Mucosa of descending colon (tissue), 3 donors: ENCODE data around the gene CARD6. TPM values are rescaled to one million over a fixed set of nuclear protein-coding genes. Genes with fewer than 3 reads are reported as not detected.
A peak's percentile ranks its signal among the peaks of the same experiment; 100 is the strongest.
"Not testable (repeated sequence)": the region's sequence is repeated elsewhere in the genome, so short reads cannot be mapped to it uniquely, and the experiment has no call there.

ENCODE experiments used
- ATAC-seq: fragments of 200-7000 bp; cut with Tn5 transposase; one replicate; pipeline ENCODE4 v1.9.1; 2020; ENCODE audit warnings: mild to moderate bottlenecking, moderate library complexity
- DNase-seq, 3 donors: peaks; one replicate each; pipeline ENCODE4 v3.0.0-alpha.2; 2020
- H3K36me3 ChIP-seq: fragments of 200-600 bp; one replicate; pipeline ENCODE4 v1.8.0; 2021; ENCODE audit warnings: low read depth, mild to moderate bottlenecking
- H3K4me1 ChIP-seq: fragments of 200-600 bp; one replicate; pipeline ENCODE4 v1.8.0; 2021; ENCODE audit warnings: low read depth, mild to moderate bottlenecking
- H3K4me3 ChIP-seq: fragments of 200-600 bp; one replicate; pipeline ENCODE4 v1.8.0; 2021; ENCODE audit warnings: mild to moderate bottlenecking
- H3K9me3 ChIP-seq: fragments of 200-600 bp; one replicate; pipeline ENCODE4 v1.8.0; 2021; ENCODE audit warnings: mild to moderate bottlenecking
- CTCF ChIP-seq: fragments of 200-600 bp; IDR thresholded peaks from one replicate; pipeline ENCODE4 v1.8.0; 2022; ENCODE audit warnings: antibody characterized with exemption, mild to moderate bottlenecking
- intact Hi-C, 2 donors: fragments of 100-400 bp; cut with DNase I in 1 of 2; cut with micrococcal nuclease in 1 of 2; formaldehyde crosslinking; loops; one replicate each; pipeline versions ENCODE4 v1.11.0 to v1.11.1; 2022; cut with DNase I, micrococcal nuclease
- total RNA-seq, 3 donors: library from RNA; stranded (reverse); fragmentation: NEBNext Ultra II Directional in 2 of 3; extraction: Animal tissue kit (Norgen Biotek cat#: 25700) in 2 of 3; gene quantifications; one replicate each; pipeline versions ENCODE4 v1.2.1 to v1.2.4, GENCODE V29; 2021 to 2023
- donor health status: DM: no; HTN: no; CAD: no; lungs with moderate emphysema.
- donor health status: DM: no; HTN: no; CAD: no.
- donor health status: DM: no; HTN: yes; CAD: no.

CARD6 gene
- total RNA-seq, 3 donors from 2014 or later: 1.7 to 6.3 (median 3.5) TPM

DNA sequence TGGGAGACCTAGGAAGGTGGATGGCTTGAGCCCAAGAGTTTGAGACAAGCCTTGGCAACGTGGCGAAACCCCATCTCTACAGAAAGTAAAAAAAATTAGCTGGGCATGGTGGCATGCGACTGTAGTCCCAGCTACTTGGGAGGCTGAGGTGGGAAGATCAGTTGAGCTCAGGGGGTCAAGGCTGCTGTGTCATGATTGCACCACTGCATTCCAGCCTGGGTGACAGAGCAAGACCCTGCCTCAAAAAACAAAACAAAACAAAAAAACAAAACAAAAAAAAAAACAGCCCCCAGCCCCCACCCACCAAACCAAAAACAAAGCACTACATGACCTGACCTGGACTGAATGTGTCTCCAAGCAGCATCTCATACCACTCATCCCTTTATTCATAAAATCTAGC, 34.8 kb downstream of the CARD6 start:
- Histone ChIP-seq H3K36me3 (no peaks in the 10 kb centered on the region), H3K4me3 (no peak overlapping the region), H3K4me1 (no peaks in the 10 kb centered on the region), H3K9me3 (peaks cover 4% of the 10 kb centered on the region)
- DNase-seq (no peak), ATAC-seq (no peak)
- intact Hi-C loops: no loop called here
- no peak for TF ChIP-seq CTCF

- intact Hi-C loops: no loop called here
- Histone ChIP-seq H3K36me3 (no peaks in the 10 kb centered on the region), H3K9me3 (peaks cover 10% of the 10 kb centered on the region), H3K4me3 (no peak overlapping the region), H3K4me1 (no peaks in the 10 kb centered on the region)
- no peak for TF ChIP-seq CTCF
- ATAC-seq (no peak), DNase-seq (no peak)
Measured at GRCh38 chr5:40877371-40877988, 36.3 kb downstream of the CARD6 start.

DNA sequence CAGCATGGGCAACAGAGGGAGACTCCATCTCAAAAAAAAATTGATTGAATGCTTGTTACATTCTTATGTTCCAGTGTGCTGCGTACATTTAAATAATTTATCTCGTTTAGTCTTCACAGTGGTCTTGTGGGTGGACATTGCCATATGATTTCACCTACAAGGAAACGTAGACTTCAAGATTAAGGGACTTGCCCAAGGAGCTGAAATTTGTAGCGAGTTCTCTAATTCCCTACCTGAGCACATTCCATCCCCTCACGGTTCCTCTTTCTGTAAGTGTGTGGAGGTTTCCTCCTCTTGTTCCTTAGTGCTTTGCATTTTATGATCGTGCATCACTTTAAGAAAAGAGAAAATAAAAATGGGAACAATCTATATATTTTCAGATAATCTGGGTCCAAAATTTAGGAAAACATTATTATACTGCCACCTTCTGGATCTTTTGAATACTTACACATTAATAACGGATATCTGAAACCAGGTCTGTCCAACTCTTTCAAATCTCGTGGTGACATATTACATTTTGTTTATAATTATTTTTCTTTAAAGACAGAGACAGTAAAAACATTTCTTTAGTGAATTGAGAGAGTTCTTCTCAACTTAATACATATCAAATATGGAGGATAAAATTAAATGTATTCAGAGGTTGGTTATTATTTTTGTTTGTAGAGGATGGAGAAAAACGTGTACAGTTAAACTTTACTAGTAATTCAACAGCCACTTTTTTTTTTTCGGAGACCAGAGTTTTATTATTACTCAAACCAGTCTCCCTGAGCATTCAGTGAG, 38.2 kb downstream of the CARD6 start:
- no peak for TF ChIP-seq CTCF

GRCh38 chr5:40882291-40882690, 41.1 kb downstream of the CARD6 start:
- Histone ChIP-seq H3K9me3 (peaks cover 11% of the 10 kb centered on the region), H3K4me3 (no peak overlapping the region), H3K4me1 (no peaks in the 10 kb centered on the region), H3K36me3 (no peaks in the 10 kb centered on the region)
- intact Hi-C loops: no loop called here
- ATAC-seq (no peak), DNase-seq (no peak)
- no peak for TF ChIP-seq CTCF

More for the DNA sequence above, 38.2 kb downstream of the CARD6 start:
- no peaks in the 10 kb centered on the region for H3K4me1 ChIP-seq
- no peak for DNase-seq
- no peak overlapping the region for H3K4me3 ChIP-seq
- no peaks in the 10 kb centered on the region for H3K36me3 ChIP-seq
- no peak for ATAC-seq
- H3K9me3 ChIP-seq: peaks cover 11% of the 10 kb centered on the region
- intact Hi-C loops: no loop called here

DNA sequence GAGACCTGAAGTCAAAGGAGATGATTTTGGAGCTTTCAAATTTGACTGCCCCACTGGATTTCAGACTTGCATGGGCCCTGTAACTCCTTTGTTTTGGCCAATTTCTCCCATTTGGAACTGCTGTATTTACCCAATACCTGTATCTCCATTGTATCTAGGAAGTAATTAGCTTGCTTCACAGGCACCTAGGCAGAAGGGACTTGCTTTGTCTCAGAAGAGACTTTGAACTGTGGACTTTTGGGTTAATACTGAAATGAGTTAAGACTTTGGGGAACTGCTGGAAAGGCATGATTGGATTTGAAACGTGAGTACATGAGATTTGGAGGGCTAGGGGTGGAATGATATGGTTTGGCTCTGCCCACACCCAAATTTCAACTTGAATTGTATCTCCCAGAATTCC, 41.9 kb downstream of the CARD6 start:
- ATAC-seq, DNase-seq, H3K4me3 ChIP-seq, H3K9me3 ChIP-seq, intact Hi-C loops, H3K36me3 ChIP-seq, H3K4me1 ChIP-seq: not testable (repeated sequence)

DNA sequence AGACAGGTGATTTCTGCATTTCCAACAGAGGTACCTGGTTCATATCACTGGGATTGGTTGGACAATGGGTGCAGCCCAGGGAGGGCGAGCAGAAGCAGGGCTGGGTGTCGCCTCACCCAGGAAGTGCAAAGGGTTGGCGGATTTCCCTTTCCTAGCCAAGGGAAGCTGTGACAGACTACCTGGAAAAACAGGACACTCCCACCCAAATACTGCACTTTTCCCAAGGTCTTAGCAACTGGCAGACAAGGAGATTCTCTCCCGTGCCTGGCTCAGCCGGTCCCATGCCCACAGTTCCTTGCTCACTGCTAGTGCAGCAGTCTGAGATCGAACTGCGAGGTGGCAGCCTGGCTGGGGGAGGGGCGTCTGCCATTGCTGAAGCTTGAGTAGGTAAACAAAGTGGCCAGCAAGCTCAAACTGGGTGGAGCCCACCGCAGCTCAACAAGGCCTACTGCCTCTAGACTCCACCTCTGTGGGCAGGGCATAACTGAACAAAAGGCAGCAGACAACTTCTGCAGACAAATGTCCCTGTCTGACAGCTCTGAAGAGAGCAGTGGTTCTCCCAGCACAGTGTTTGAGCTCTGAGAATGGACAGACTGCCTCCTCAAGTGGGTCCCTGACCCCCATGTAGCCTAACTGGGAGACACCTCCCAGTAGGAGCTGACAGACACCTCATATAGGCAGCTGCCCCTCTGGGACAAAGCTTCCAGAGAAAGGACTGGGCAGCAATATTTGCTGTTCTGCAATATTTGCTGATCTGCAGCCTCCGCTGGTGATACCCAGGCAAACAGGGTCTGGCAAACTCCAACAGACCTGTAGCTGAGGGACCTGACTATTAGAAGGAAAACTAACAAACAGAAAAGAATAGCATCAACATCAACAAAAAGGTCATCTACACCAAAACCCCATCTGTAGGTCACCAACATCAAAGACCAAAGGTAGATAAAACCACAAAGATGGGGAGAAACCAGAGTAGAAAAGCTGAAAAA, 54.6 kb downstream of the CARD6 start:
- ATAC-seq, H3K4me3 ChIP-seq, H3K9me3 ChIP-seq, H3K4me1 ChIP-seq, intact Hi-C loops, H3K36me3 ChIP-seq: not testable (repeated sequence)
- peak in 1 of 3 donors; percentile 18 for DNase-seq
